OCI-LY3 (cell line): ENCODE results near the gene BRAF.
A peak's percentile ranks its signal among the peaks of the same experiment; 100 is the strongest.

Experiments used
- H2AFZ ChIP-seq: fragments of 200-600, 300-600 bp; shearing (Covaris generic); 2 replicates; pipeline ENCODE4 v1.6.0; 2014; ENCODE audit warnings: antibody characterized with exemption, low read depth, low read length
- H3K27ac ChIP-seq: fragments of 200-600, 300-600 bp; sonication (generic); 2 replicates; pipeline ENCODE4 v1.5.1; 2014; ENCODE audit warnings: mild to moderate bottlenecking, low read length, moderate library complexity, mixed read lengths
- H3K27me3 ChIP-seq: fragments of 200-600, 300-600 bp; sonication (generic); 2 replicates; pipeline ENCODE4 v1.6.1; 2014; ENCODE audit warnings: low read depth, low read length, mixed read lengths
- H3K36me3 ChIP-seq: fragments of 200-600, 300-600 bp; sonication (generic); replicated peaks from 2 replicates; pipeline ENCODE3; 2014; ENCODE audit warnings: low read depth, low read length, mixed read lengths
- H3K4me1 ChIP-seq: fragments of 300-600, 200-600 bp; sonication (generic); 2 replicates; pipeline ENCODE4 v1.6.1; 2014; ENCODE audit warnings: low read length, mixed read lengths
- H3K4me2 ChIP-seq: fragments of 200-600, 300-600 bp; sonication (generic); 2 replicates; pipeline ENCODE4 v1.6.1; 2014; ENCODE audit warnings: low read length, mixed read lengths
- H3K4me3 ChIP-seq: fragments of 300-600, 200-600 bp; sonication (generic); 2 replicates; pipeline ENCODE4 v1.5.1; 2014; ENCODE audit warnings: antibody characterized with exemption, mild to moderate bottlenecking, low read length, moderate library complexity
- H3K79me2 ChIP-seq: fragments of 300-600, 200-600 bp; shearing (Covaris generic); 2 replicates; pipeline ENCODE4 v1.6.1; 2014; ENCODE audit warnings: mild to moderate bottlenecking, low read length, mixed read lengths
- H3K9ac ChIP-seq: fragments of 300-600, 200-600 bp; shearing (Covaris generic); 2 replicates; pipeline ENCODE4 v1.6.0; 2014; ENCODE audit warnings: mild to moderate bottlenecking, low read length, moderate library complexity
- H3K9me3 ChIP-seq: fragments of 200-600, 300-600 bp; shearing (Covaris generic); 2 replicates; pipeline ENCODE4 v1.6.1; 2014; ENCODE audit warnings: low read length, mixed read lengths; ENCODE audit not compliant: insufficient read depth
- H4K20me1 ChIP-seq: fragments of 200-600, 300-600 bp; sonication (generic); 2 replicates; pipeline ENCODE4 v1.6.1; 2016; ENCODE audit warnings: low read length, mixed read lengths; ENCODE audit not compliant: insufficient read depth
- EZH2phosphoT487 ChIP-seq: fragments of 200-600 bp; shearing (Covaris generic); IDR thresholded peaks from 2 replicates; pipeline ENCODE4 v1.6.1; 2018; ENCODE audit warnings: antibody characterized with exemption, mixed run types, low read depth
- TF ChIP-seq, protein P1 (sequence below): fragments of 200-600, 300-600 bp; sonication (generic); IDR thresholded peaks from 2 replicates; pipeline ENCODE4 v1.5.1; 2014; ENCODE audit warnings: antibody characterized with exemption, low read length, low read depth

BRAF gene

DNA sequence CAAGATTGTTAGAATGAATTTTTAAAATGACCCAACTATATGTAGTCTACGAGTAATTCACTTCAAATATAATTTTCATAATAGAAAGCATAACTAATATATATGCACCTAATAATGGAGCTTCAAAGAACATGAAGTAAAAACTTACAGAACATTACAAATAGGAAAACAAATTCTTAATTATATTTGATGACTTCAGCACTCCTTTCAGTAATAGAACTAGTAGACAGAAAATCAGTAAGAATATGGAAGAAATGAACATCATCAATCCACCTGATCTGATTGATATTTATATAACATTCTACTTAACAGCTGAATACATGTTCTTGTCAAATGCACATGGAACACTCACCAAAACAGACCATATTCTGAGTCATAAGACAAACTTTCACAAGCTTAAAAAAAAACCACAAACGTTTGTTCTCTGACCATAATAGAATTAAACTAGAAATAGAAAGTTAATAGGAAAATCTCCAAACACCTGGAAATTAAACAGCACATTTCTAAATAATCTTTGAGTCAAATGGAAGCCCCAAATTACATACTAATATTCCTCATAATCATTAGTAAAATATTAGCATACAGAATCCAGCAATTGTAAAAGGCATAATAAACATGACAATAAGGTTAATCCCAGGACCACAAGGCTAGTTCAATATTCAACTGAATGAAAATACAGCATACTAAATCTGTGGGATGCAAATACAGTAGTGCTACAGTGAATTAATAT is 48.0 kb downstream of the BRAF start:
- no peak overlapping the region for H3K4me3 ChIP-seq
- H3K9ac ChIP-seq, result no peak overlapping the region
- no peak overlapping the region for H2AFZ ChIP-seq
- peaks cover 64% of the 10 kb centered on the region for H4K20me1 ChIP-seq
- peaks cover 67% of the 10 kb centered on the region for H3K79me2 ChIP-seq
- TF ChIP-seq, protein P1, sequence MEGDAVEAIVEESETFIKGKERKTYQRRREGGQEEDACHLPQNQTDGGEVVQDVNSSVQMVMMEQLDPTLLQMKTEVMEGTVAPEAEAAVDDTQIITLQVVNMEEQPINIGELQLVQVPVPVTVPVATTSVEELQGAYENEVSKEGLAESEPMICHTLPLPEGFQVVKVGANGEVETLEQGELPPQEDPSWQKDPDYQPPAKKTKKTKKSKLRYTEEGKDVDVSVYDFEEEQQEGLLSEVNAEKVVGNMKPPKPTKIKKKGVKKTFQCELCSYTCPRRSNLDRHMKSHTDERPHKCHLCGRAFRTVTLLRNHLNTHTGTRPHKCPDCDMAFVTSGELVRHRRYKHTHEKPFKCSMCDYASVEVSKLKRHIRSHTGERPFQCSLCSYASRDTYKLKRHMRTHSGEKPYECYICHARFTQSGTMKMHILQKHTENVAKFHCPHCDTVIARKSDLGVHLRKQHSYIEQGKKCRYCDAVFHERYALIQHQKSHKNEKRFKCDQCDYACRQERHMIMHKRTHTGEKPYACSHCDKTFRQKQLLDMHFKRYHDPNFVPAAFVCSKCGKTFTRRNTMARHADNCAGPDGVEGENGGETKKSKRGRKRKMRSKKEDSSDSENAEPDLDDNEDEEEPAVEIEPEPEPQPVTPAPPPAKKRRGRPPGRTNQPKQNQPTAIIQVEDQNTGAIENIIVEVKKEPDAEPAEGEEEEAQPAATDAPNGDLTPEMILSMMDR, result no peak
- no peak for TF ChIP-seq EZH2phosphoT487
- H3K27ac ChIP-seq, result no peak overlapping the region
- peak overlapping the region; percentile 10; the same call in 1 of the 2 replicates for H3K4me2 ChIP-seq
- H3K4me1 ChIP-seq, result peaks cover 25% of the 10 kb centered on the region
- H3K9me3 ChIP-seq, result no peaks in the 10 kb centered on the region
- peaks cover 7% of the 10 kb centered on the region; the same call in 1 of the 2 replicates for H3K27me3 ChIP-seq
- peaks cover 9% of the 10 kb centered on the region for H3K36me3 ChIP-seq

DNA sequence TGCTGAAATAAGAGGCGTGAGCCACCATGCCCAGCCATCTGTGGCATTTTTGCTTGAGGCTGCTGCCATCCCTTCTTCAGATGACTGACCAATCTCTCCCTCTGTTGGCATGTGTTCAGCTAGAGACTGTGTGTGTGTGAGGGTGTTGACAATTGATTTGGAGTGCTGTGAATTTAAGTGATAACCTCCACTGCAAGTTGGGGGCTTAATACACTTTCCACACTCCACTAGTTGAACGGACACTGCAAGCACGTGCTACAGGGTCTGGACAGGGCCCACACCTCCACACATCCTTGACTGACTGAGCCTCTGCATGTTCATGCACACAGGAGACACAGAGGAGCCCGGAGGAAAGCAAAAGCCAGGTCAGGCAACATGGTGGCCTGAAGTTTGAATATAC is 51.3 kb downstream of the BRAF start:
- Histone ChIP-seq H3K79me2 (peaks cover 69% of the 10 kb centered on the region), H3K4me3 (no peak overlapping the region), H4K20me1 (peaks cover 56% of the 10 kb centered on the region), H3K4me1 (peaks cover 28% of the 10 kb centered on the region), H3K9ac (no peak overlapping the region), H2AFZ (no peak overlapping the region), H3K27ac (no peak overlapping the region), H3K27me3 (peaks cover 7% of the 10 kb centered on the region; the same call in 1 of the 2 replicates), H3K9me3 (no peaks in the 10 kb centered on the region), H3K36me3 (peaks cover 9% of the 10 kb centered on the region), H3K4me2 (no peak overlapping the region)
- TF ChIP-seq, protein P1, result no peak
- TF ChIP-seq EZH2phosphoT487, result no peak

DNA sequence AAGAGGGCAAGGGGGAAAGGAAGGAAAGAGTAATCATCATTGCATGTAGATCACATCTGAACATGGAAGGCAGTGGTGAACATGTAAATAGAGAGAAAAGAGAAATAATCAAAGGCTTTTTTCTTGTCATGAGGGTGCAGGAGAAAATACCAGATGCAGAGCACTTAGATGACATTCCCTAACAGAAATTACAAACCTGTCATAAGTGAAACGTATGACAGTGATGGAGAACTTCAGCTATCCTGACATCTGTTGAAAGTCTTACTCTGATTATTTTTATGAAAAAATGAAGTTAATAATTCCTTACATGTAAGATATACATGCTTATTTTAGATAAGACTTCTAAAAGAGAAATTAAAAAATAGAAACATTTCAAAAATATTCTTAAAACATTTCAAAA is 54.7 kb downstream of the BRAF start:
- TF ChIP-seq, protein P1, result no peak
- no peak for TF ChIP-seq EZH2phosphoT487
- H3K27ac ChIP-seq, result no peak overlapping the region
- H3K36me3 ChIP-seq, result peaks cover 2% of the 10 kb centered on the region
- peaks cover 57% of the 10 kb centered on the region for H4K20me1 ChIP-seq
- no peaks in the 10 kb centered on the region for H3K27me3 ChIP-seq
- H3K4me1 ChIP-seq, result peaks cover 47% of the 10 kb centered on the region
- peak overlapping the region; percentile 47 for H3K4me2 ChIP-seq
- no peaks in the 10 kb centered on the region for H3K9me3 ChIP-seq
- H3K9ac ChIP-seq, result no peak overlapping the region
- H3K79me2 ChIP-seq, result peaks cover 67% of the 10 kb centered on the region
- H2AFZ ChIP-seq, result no peak overlapping the region
- no peak overlapping the region for H3K4me3 ChIP-seq

GRCh38 chr7:140869430-140869829 is 55.3 kb downstream of the BRAF start:
- H3K27me3 ChIP-seq, result no peaks in the 10 kb centered on the region
- H3K27ac ChIP-seq, result no peak overlapping the region
- TF ChIP-seq, protein P1, result no peak
- peaks cover 4% of the 10 kb centered on the region for H3K36me3 ChIP-seq
- H3K4me2 ChIP-seq, result no peak overlapping the region
- H3K9ac ChIP-seq, result no peak overlapping the region
- no peaks in the 10 kb centered on the region for H3K9me3 ChIP-seq
- H3K4me1 ChIP-seq, result peaks cover 50% of the 10 kb centered on the region
- H3K79me2 ChIP-seq, result peaks cover 67% of the 10 kb centered on the region
- no peak overlapping the region for H2AFZ ChIP-seq
- H3K4me3 ChIP-seq, result no peak overlapping the region
- peaks cover 56% of the 10 kb centered on the region for H4K20me1 ChIP-seq
